Stimulated activated CD8-positive, alpha-beta memory T cell treated with anti-CD3 and anti-CD28 coated beads, Interleukin-15, amount 100 ng/mL, for 24 hours (primary cell): ENCODE measurements around the gene SAMD1.
"Not testable (repeated sequence)": the region's sequence is repeated elsewhere in the genome, so short reads cannot be mapped to it uniquely, and the experiment has no call there.

ENCODE experiments used
- DNase-seq: peaks from one replicate; pipeline ENCODE4 v3.0.0-alpha.2; 2020; ENCODE audit warnings: low read depth

The SAMD1 gene

GRCh38 chr19:14061081-14061749 lies 29.3 kb downstream of the SAMD1 start:
- no peak for DNase-seq

- no peak for DNase-seq
Measured at GRCh38 chr19:14059652-14060155, 30.8 kb downstream of the SAMD1 start.

- DNase-seq: peak; percentile 27
Measured at GRCh38 chr19:14059093-14059480, 31.5 kb downstream of the SAMD1 start.

GRCh38 chr19:14058182-14059092 lies 32.1 kb downstream of the SAMD1 start:
- DNase-seq: no peak

- no peak for DNase-seq
Measured at GRCh38 chr19:14056741-14057356, 33.7 kb downstream of the SAMD1 start.

- DNase-seq: no peak
Measured at GRCh38 chr19:14056069-14056666, 34.4 kb downstream of the SAMD1 start.

GRCh38 chr19:14055396-14055795 lies 35.2 kb downstream of the SAMD1 start:
- no peak for DNase-seq

GRCh38 chr19:14054721-14055120 lies 35.8 kb downstream of the SAMD1 start:
- DNase-seq: no peak

GRCh38 chr19:14054099-14054498 lies 36.5 kb downstream of the SAMD1 start:
- DNase-seq: no peak

- DNase-seq: no peak
Measured at GRCh38 chr19:14053500-14053899, 37.1 kb downstream of the SAMD1 start.

- DNase-seq: no peak
Measured at GRCh38 chr19:14053032-14053431, 37.5 kb downstream of the SAMD1 start.

- no peak for DNase-seq
Measured at GRCh38 chr19:14052470-14052869, 38.1 kb downstream of the SAMD1 start.

- DNase-seq: no peak
Measured at GRCh38 chr19:14051980-14052379, 38.6 kb downstream of the SAMD1 start.

GRCh38 chr19:14050961-14051360 lies 39.6 kb downstream of the SAMD1 start:
- not testable (repeated sequence) for DNase-seq

- DNase-seq: no peak
Measured at GRCh38 chr19:14050512-14050911, 40.0 kb downstream of the SAMD1 start.

GRCh38 chr19:14048443-14049153 lies 42.0 kb downstream of the SAMD1 start:
- peak; percentile 55 for DNase-seq

- not testable (repeated sequence) for DNase-seq
Measured at GRCh38 chr19:14047866-14048265, 42.7 kb downstream of the SAMD1 start.

GRCh38 chr19:14042659-14043608 lies 47.6 kb downstream of the SAMD1 start:
- not testable (repeated sequence) for DNase-seq

GRCh38 chr19:14039181-14039580 lies 51.4 kb downstream of the SAMD1 start:
- no peak for DNase-seq
